HEK293 (cell line): ENCODE data around the gene NPEPL1.

ENCODE experiments used
- CTCF ChIA-PET: fragments of 350-600 bp; formaldehyde crosslinking; extraction: SDS; loops from one replicate; lab custom pipeline; 2021; ENCODE audit warnings: antibody characterized with exemption; lab: Yijun Ruan, JAX
- POLR2A ChIA-PET: fragments of 300-600 bp; formaldehyde crosslinking; extraction: SDS; loops from one replicate; lab custom pipeline; 2020; ENCODE audit warnings: antibody characterized with exemption, inconsistent platforms; lab: Yijun Ruan, JAX
- H3K27ac ChIP-seq: fragments of 200-500 bp; sonication (Bioruptor generic); 2 replicates; pipeline ENCODE4 v1.5.1; 2014; ENCODE audit warnings: low read depth, low read length, control low read depth, inconsistent platforms; ENCODE audit errors: extremely low read depth
- H3K36me3 ChIP-seq, 2 experiments: fragments of 200-500 bp in 1 of 2; sonication (Bioruptor generic) in 1 of 2; 1 replicate in 1 of 2; 2 replicates in 1 of 2; pipeline ENCODE4 v1.5.1; 2014 to 2017; ENCODE audit warnings: inconsistent platforms in 2 of 2, low read length in 2 of 2; ENCODE audit not compliant: control insufficient read depth in 2 of 2, insufficient read depth in 1 of 2
- H3K4me1 ChIP-seq: fragments of 200-500 bp; sonication (Bioruptor generic); 2 replicates; pipeline ENCODE4 v1.5.1; 2014; ENCODE audit warnings: mild to moderate bottlenecking, low read length, inconsistent platforms; ENCODE audit not compliant: control insufficient read depth, insufficient read depth
- H3K4me3 ChIP-seq: 2 replicates; pipeline ENCODE4 v1.5.1; 2011; ENCODE audit warnings: low read depth, mild to moderate bottlenecking, control low read depth, low read length, moderate library complexity
- H3K9me3 ChIP-seq: fragments of 200-500 bp; sonication (Bioruptor generic); 2 replicates; pipeline ENCODE4 v1.5.1; 2014; ENCODE audit warnings: low read depth, low read length, inconsistent platforms; ENCODE audit not compliant: control insufficient read depth, insufficient read depth
- ELK4 ChIP-seq: IDR thresholded peaks from 2 replicates; pipeline ENCODE4 v1.6.1; 2011; ENCODE audit warnings: mild to moderate bottlenecking, low read depth, low read length, borderline replicate concordance
- HOXC10 ChIP-seq: sonication (generic); formaldehyde crosslinking; IDR thresholded peaks from 2 replicates; pipeline ENCODE4 v1.8.1; 2023; ENCODE audit warnings: mild to moderate bottlenecking, missing genetic modification reagents
- INSM2 ChIP-seq: fragments of 450-650 bp; formaldehyde crosslinking; IDR thresholded peaks from 2 replicates; pipeline ENCODE4 v1.5.1; 2016; ENCODE audit warnings: missing biosample characterization, missing genetic modification characterization
- KLF7 ChIP-seq: fragments of 450-650 bp; formaldehyde crosslinking; IDR thresholded peaks from 2 replicates; pipeline ENCODE4 v1.5.1; 2016; ENCODE audit warnings: missing biosample characterization, missing genetic modification characterization, borderline replicate concordance
- PRDM4 ChIP-seq: fragments of 450-650 bp; formaldehyde crosslinking; IDR thresholded peaks from 2 replicates; pipeline ENCODE4 v1.5.1; 2017; ENCODE audit warnings: missing biosample characterization, missing genetic modification characterization
- RBAK ChIP-seq: fragments of 450-650 bp; formaldehyde crosslinking; IDR thresholded peaks from 2 replicates; pipeline ENCODE4 v1.5.1; 2016; ENCODE audit warnings: missing biosample characterization, missing genetic modification characterization
- REST ChIP-seq: fragments of 450-650 bp; formaldehyde crosslinking; IDR thresholded peaks from 2 replicates; pipeline ENCODE4 v1.5.1; 2016; ENCODE audit warnings: missing biosample characterization, missing genetic modification characterization
- TRIM28 ChIP-seq: IDR thresholded peaks from 2 replicates; pipeline ENCODE4 v1.6.1; 2011; ENCODE audit warnings: low read length, control low read depth, borderline replicate concordance
- ZFP69B ChIP-seq: fragments of 450-650 bp; formaldehyde crosslinking; IDR thresholded peaks from 2 replicates; pipeline ENCODE4 v1.5.1; 2016; ENCODE audit warnings: missing biosample characterization, missing genetic modification characterization
- ZNF138 ChIP-seq: fragments of 450-650 bp; formaldehyde crosslinking; IDR thresholded peaks from 2 replicates; pipeline ENCODE4 v1.5.1; 2016; ENCODE audit warnings: missing biosample characterization, missing genetic modification characterization, borderline replicate concordance
- ZNF140 ChIP-seq: fragments of 450-650 bp; formaldehyde crosslinking; IDR thresholded peaks from 2 replicates; pipeline ENCODE4 v1.5.1; 2016; ENCODE audit warnings: missing biosample characterization, missing genetic modification characterization
- ZNF23 ChIP-seq: fragments of 450-650 bp; formaldehyde crosslinking; IDR thresholded peaks from 2 replicates; pipeline ENCODE4 v1.5.1; 2016; ENCODE audit warnings: missing biosample characterization, missing genetic modification characterization, borderline replicate concordance
- ZNF274 ChIP-seq, 2 experiments: fragments of 200-500 bp in 1 of 2; fragments of 450-650 bp in 1 of 2; sonication (Bioruptor generic) in 1 of 2; formaldehyde crosslinking in 1 of 2; IDR thresholded peaks; 2 replicates each; pipeline versions ENCODE4 v1.5.1 to v1.6.1; 2014 to 2016; ENCODE audit warnings: borderline replicate concordance in 1 of 2, inconsistent platforms in 1 of 2, low read length in 1 of 2, missing biosample characterization in 1 of 2, missing genetic modification characterization in 1 of 2
- ZNF366 ChIP-seq: fragments of 450-650 bp; formaldehyde crosslinking; conservative IDR thresholded peaks from 2 replicates; pipeline ENCODE4 v1.5.1; 2016; ENCODE audit warnings: missing biosample characterization, missing genetic modification characterization
- ZNF416 ChIP-seq: fragments of 450-650 bp; formaldehyde crosslinking; IDR thresholded peaks from 2 replicates; pipeline ENCODE4 v1.5.1; 2016; ENCODE audit warnings: missing biosample characterization, missing genetic modification characterization
- ZNF514 ChIP-seq: fragments of 450-650 bp; formaldehyde crosslinking; IDR thresholded peaks from 2 replicates; pipeline ENCODE4 v1.5.1; 2016; ENCODE audit warnings: missing biosample characterization, missing genetic modification characterization
- ZNF561 ChIP-seq: fragments of 450-650 bp; IDR thresholded peaks from 2 replicates; pipeline ENCODE4 v1.5.1; 2018; ENCODE audit warnings: missing biosample characterization, missing genetic modification characterization, borderline replicate concordance
- ZNF580 ChIP-seq: fragments of 450-650 bp; formaldehyde crosslinking; IDR thresholded peaks from 2 replicates; pipeline ENCODE4 v1.5.1; 2016; ENCODE audit warnings: missing biosample characterization, missing genetic modification characterization
- ZNF621 ChIP-seq: fragments of 450-650 bp; formaldehyde crosslinking; IDR thresholded peaks from 2 replicates; pipeline ENCODE4 v1.5.1; 2017; ENCODE audit warnings: missing biosample characterization, missing genetic modification characterization
- ZNF623 ChIP-seq: fragments of 450-650 bp; formaldehyde crosslinking; IDR thresholded peaks from 2 replicates; pipeline ENCODE4 v1.5.1; 2016; ENCODE audit warnings: missing biosample characterization, missing genetic modification characterization
- ZNF624 ChIP-seq: fragments of 450-650 bp; formaldehyde crosslinking; IDR thresholded peaks from 2 replicates; pipeline ENCODE4 v1.5.1; 2017; ENCODE audit warnings: missing biosample characterization, missing genetic modification characterization
- ZNF677 ChIP-seq: fragments of 450-650 bp; IDR thresholded peaks from 2 replicates; pipeline ENCODE4 v1.5.0; 2018; ENCODE audit warnings: missing biosample characterization, mild to moderate bottlenecking, missing genetic modification characterization, moderate library complexity

Gene NPEPL1

GRCh38 chr20:58669287-58670006 is 23.2 kb upstream of the NPEPL1 start (continued):
- TF ChIP-seq KLF7 (no peak), ZNF416 (no peak), ZNF138 (no peak), ZNF621 (tag by site-specific recombination) (no peak)
- TF ChIP-seq, all 188 proteins: peak for 0

GRCh38 chr20:58670102-58670501 is 22.5 kb upstream of the NPEPL1 start:
- H3K27ac ChIP-seq, result no peak overlapping the region
- CTCF ChIA-PET, result no interaction called here
- POLR2A ChIA-PET, result no interaction called here
- H3K4me3 ChIP-seq, result no peak overlapping the region
- no peaks in the 10 kb centered on the region for H3K9me3 ChIP-seq
- TF ChIP-seq ZNF677 (tag by site-specific recombination) (no peak), ZNF561 (tag by site-specific recombination) (no peak), ZNF140 (tag by site-specific recombination) (no peak), TRIM28 (no peak), REST (tag by site-specific recombination) (no peak), ELK4 (no peak), RBAK (tag by site-specific recombination) (no peak), PRDM4 (tag by site-specific recombination) (no peak), ZNF366 (no peak), ZNF514 (no peak), ZNF23 (no peak), ZNF274 (IDR thresholded peaks at IDR 0.05; ENCODE audit: low read length) (no peak), ZNF274 (tag by site-specific recombination; IDR thresholded peaks at IDR 0.05; ENCODE audit: borderline replicate concordance) (no peak), ZNF624 (no peak), ZFP69B (tag by site-specific recombination) (no peak), HOXC10 (no peak), ZNF623 (tag by site-specific recombination) (no peak), ZNF580 (no peak), INSM2 (tag by site-specific recombination) (no peak)
- H3K4me1 ChIP-seq, result no peaks in the 10 kb centered on the region
- peaks cover 15 to 85% of the 10 kb centered on the region in 2 experiments for H3K36me3 ChIP-seq
